GM11168 (cell line): Measurements from ENCODE around the gene RANBP3L.
"Not testable (repeated sequence)": the region's sequence is repeated elsewhere in the genome, so short reads cannot be mapped to it uniquely, and the experiment has no call there.

Experiments
- in situ Hi-C: fragments of 300-500 bp; cut with MboI; formaldehyde crosslinking; loops from one replicate; pipeline ENCODE4 v1.12.0; 2022; ENCODE audit warnings: low sequenced_read_pairs; ENCODE audit not compliant: unreplicated experiment

RANBP3L gene

GRCh38 chr5:36285837-36286615, 15.7 kb downstream of the RANBP3L start:
- in situ Hi-C loops = no loop called here

- in situ Hi-C loops = not testable (repeated sequence)
Measured at GRCh38 chr5:36283775-36284174, 17.9 kb downstream of the RANBP3L start.

GRCh38 chr5:36281626-36282025, 20.1 kb downstream of the RANBP3L start:
- in situ Hi-C loops = no loop called here

GRCh38 chr5:36279054-36279698, 22.5 kb downstream of the RANBP3L start:
- in situ Hi-C loops = no loop called here

GRCh38 chr5:36277521-36278176, 24.1 kb downstream of the RANBP3L start:
- in situ Hi-C loops = no loop called here

GRCh38 chr5:36276864-36277263, 24.8 kb downstream of the RANBP3L start:
- in situ Hi-C loops = no loop called here

GRCh38 chr5:36273809-36274526, 27.7 kb downstream of the RANBP3L start:
- in situ Hi-C loops = no loop called here

GRCh38 chr5:36272136-36272690, 29.5 kb downstream of the RANBP3L start:
- in situ Hi-C loops = no loop called here

GRCh38 chr5:36270876-36271575, 30.7 kb downstream of the RANBP3L start:
- in situ Hi-C loops = no loop called here

- in situ Hi-C loops = no loop called here
Measured at GRCh38 chr5:36270175-36270574, 31.5 kb downstream of the RANBP3L start.

GRCh38 chr5:36269478-36269877, 32.2 kb downstream of the RANBP3L start:
- in situ Hi-C loops = no loop called here

GRCh38 chr5:36267905-36268304, 33.8 kb downstream of the RANBP3L start:
- in situ Hi-C loops = no loop called here

- in situ Hi-C loops = no loop called here
Measured at GRCh38 chr5:36264202-36264760, 37.4 kb downstream of the RANBP3L start.

- in situ Hi-C loops = no loop called here
Measured at GRCh38 chr5:36261186-36261585, 40.5 kb downstream of the RANBP3L start.

- in situ Hi-C loops = no loop called here
Measured at GRCh38 chr5:36253575-36253974, 48.1 kb downstream of the RANBP3L start.

GRCh38 chr5:36252722-36253365, 48.9 kb downstream of the RANBP3L start:
- in situ Hi-C loops = no loop called here

- in situ Hi-C loops = no loop called here
Measured at GRCh38 chr5:36251218-36251617, 50.5 kb downstream of the RANBP3L start.

GRCh38 chr5:36250427-36250826, 51.3 kb downstream of the RANBP3L start:
- in situ Hi-C loops = no loop called here
